GM12873 (cell line): ENCODE results near the gene MAP4K1.

ENCODE experiments used
- CTCF ChIP-seq: IDR thresholded peaks from 2 replicates; pipeline ENCODE4 v1.5.1; 2012; ENCODE audit warnings: low read depth, mild to moderate bottlenecking, moderate library complexity, low read length, control low read depth; ENCODE audit not compliant: insufficient read depth; ENCODE audit errors: missing control alignments

Gene MAP4K1

GRCh38 chr19:38624822-38625221, 7.1 kb upstream of the MAP4K1 start:
- TF ChIP-seq CTCF, result no peak

GRCh38 chr19:38619361-38620174, 1.8 kb upstream of the MAP4K1 start:
- no peak for TF ChIP-seq CTCF

- no peak for TF ChIP-seq CTCF
These were observed 1.0 kb upstream of the MAP4K1 start, which contains the start of gene EIF3K for GRCh38 chr19:38618590-38619360. EIF3K (plus strand) TSS chr19:38619188; CDS start chr19:38619269, 81 bp downstream.

- no peak for TF ChIP-seq CTCF
These were observed 430 bp downstream of the MAP4K1 start for GRCh38 chr19:38617283-38617763.

GRCh38 chr19:38616265-38616664, 1.5 kb downstream of the MAP4K1 start:
- no peak for TF ChIP-seq CTCF

GRCh38 chr19:38615007-38615581, 2.7 kb downstream of the MAP4K1 start:
- TF ChIP-seq CTCF, result no peak

- no peak for TF ChIP-seq CTCF
These were observed 3.5 kb downstream of the MAP4K1 start for GRCh38 chr19:38614289-38614688.
